K562 (cell line): ENCODE measurements around the gene CDC45. TPM values are rescaled to one million over a fixed set of nuclear protein-coding genes. Genes with fewer than 3 reads are reported as not detected.

Source experiments
- CBFA2T3 ChIP-seq: fragments of 450-650 bp; IDR thresholded peaks from 2 replicates; pipeline ENCODE4 v1.6.1; 2017
- FOXK2 ChIP-seq, 2 experiments: fragments of 450-650 bp; IDR thresholded peaks in 1 of 2; conservative IDR thresholded peaks in 1 of 2; 2 replicates each; pipeline ENCODE4 v1.6.1; 2016; ENCODE audit warnings: low read depth in 2 of 2, mild to moderate bottlenecking in 1 of 2
- MLX ChIP-seq, 2 experiments: fragments of 450-650 bp in 1 of 2; sonication (generic) in 1 of 2; formaldehyde crosslinking; conservative IDR thresholded peaks; 2 replicates each; pipeline versions ENCODE4 v1.4.0 to v1.8.1; 2020 to 2022; ENCODE audit warnings: mild to moderate bottlenecking in 1 of 2, missing genetic modification reagents in 1 of 2
- REST ChIP-seq, 2 experiments: fragments of 450-650 bp; formaldehyde crosslinking in 1 of 2; IDR thresholded peaks; 2 replicates each; pipeline versions ENCODE4 v1.4.0 to v1.6.1; 2014 to 2020; ENCODE audit warnings: mild to moderate bottlenecking in 2 of 2, borderline replicate concordance in 1 of 2, low read depth in 1 of 2
- U2AF1 ChIP-seq: fragments of 200-400 bp; formaldehyde crosslinking; optimal IDR thresholded peaks from 2 replicates; pipeline ENCODE3; 2017; ENCODE audit warnings: mild to moderate bottlenecking, low read depth, low read length, moderate library complexity
- polyA plus RNA-seq, 8 experiments: library from polyadenylated mRNA; depleted of rRNA in 4 of 8; stranded (reverse) in 5 of 8; unstranded in 3 of 8; fragments of >200 nt; fragmentation: Nextera tagmentation in 2 of 8; fragmentation: Illumina TruSeq in 1 of 8; extraction: Ambion mirVana in 2 of 8; extraction: Trizol in 1 of 8; gene quantifications; 2 replicates each; pipeline versions ENCODE4 v1.2.1 to v1.2.3, GENCODE V29; 2011 to 2014; ENCODE audit warnings: inconsistent platforms in 1 of 8, missing spikeins in 1 of 8
- total RNA-seq, 7 experiments: library from RNA; depleted of rRNA in 6 of 7; stranded (reverse); fragments of >200 nt in 6 of 7; fragmentation: Illumina TruSeq in 2 of 7; extraction: Trizol in 2 of 7; gene quantifications; 2 replicates each; pipeline versions ENCODE4 v1.2.1 to v1.2.3, GENCODE V29; 2011 to 2021; ENCODE audit warnings: low replicate concordance in 1 of 7

The CDC45 gene
- total and polyA plus RNA-seq, 9 of the 15 experiments (the other 6 are each of a cell fraction or from before 2014, with no cell fraction given) = 251 to 580 (median 410) TPM

- TF ChIP-seq MLX (CRISPR knock-in tag; conservative IDR thresholded peaks at IDR 0.05) (no peak), FOXK2 (conservative IDR thresholded peaks at IDR 0.05 in 1 of 2, IDR thresholded peaks at IDR 0.05 in 1 of 2; ENCODE audit: low read depth in 2 of 2) (no peak), CBFA2T3 (no peak), REST (IDR thresholded peaks at IDR 0.05; ENCODE audit: borderline replicate concordance) (no peak), REST (CRISPR knock-in tag; IDR thresholded peaks at IDR 0.05; ENCODE audit: low read depth) (no peak), U2AF1 (no peak)
These were observed 88.9 kb downstream of the CDC45 start (continued) for GRCh38 chr22:19568337-19569275.
